ENCODE data around the gene SLC16A11. TPM values are rescaled to one million over a fixed set of nuclear protein-coding genes. Genes with fewer than 3 reads are reported as not detected.

The SLC16A11 gene
- total RNA-seq, 5 donors from 2014 or later (not counting 1 experiment from before 2014, with no cell fraction given) = 1.4 to 2.2 (median 1.8) TPM

- H3K36me3 ChIP-seq (ENCODE audit: control insufficient read depth in 2 of 2, extremely low read depth in 1 of 2, insufficient read depth in 1 of 2, low read length in 1 of 2) = no peaks in the 10 kb centered on the region
- no peaks in the 10 kb centered on the region for H3K9me3 Mint-ChIP-seq
- H3K36me3 Mint-ChIP-seq = no peaks in the 10 kb centered on the region
- H3K27me3 ChIP-seq (replicated peaks in 1 of 2; ENCODE audit: control insufficient read depth in 2 of 2, extremely low read depth in 1 of 2, insufficient read depth in 2 of 2, low read length in 1 of 2) = peaks cover 0 to 18% of the 10 kb centered on the region in 2 experiments
- peak; percentile 75 to 98 (median 91) for DNase-seq
- peak overlapping the region; percentile 19 for H3K27ac ChIP-seq (ENCODE audit: low read length)
- peak overlapping the region; percentile 52 to 66 for H3K27ac Mint-ChIP-seq
- ATAC-seq (replicated peaks in 1 of 4) = peak; percentile 73 to 81 (median 76)
- H3K4me3 ChIP-seq (ENCODE audit: control insufficient read depth in 1 of 2, extremely low read depth in 1 of 2, low read length in 1 of 2) = peak overlapping the region; percentile 16 to 68
- H3K27me3 Mint-ChIP-seq = no peaks in the 10 kb centered on the region
- H3K4me1 ChIP-seq (ENCODE audit: control insufficient read depth in 1 of 2, extremely low read depth in 1 of 2, insufficient read depth in 2 of 2, low read length in 2 of 2) = peaks cover 6 to 30% of the 10 kb centered on the region in 2 experiments
- ChIA-PET CTCF (interaction anchor here in 1 of 2 donors (0.6 to 3.4 kb wide), 5 partner anchors 12 to 113 kb away, joined by 3 to 26 read pairs (median 4); partner anchors contain the start of gene SLC16A13), POLR2A (interaction anchor here in 1 of 2 donors (0.8 kb wide), 1 partner anchor 12 kb away, joined by 5 read pairs; the partner anchor contains the start of gene SLC16A13)
- H3K4me3 Mint-ChIP-seq = peak overlapping the region; percentile 55 to 83 (median 57)
- H3K4me1 Mint-ChIP-seq = peaks cover 31 to 44% (median 42%) of the 10 kb centered on the region in 3 donors
- no peaks in the 10 kb centered on the region for H3K9me3 ChIP-seq
- 38% methylated on average over 35 of the region's 51 CpGs for WGBS (ENCODE audit: insufficient coverage)
Observed at GRCh38 chr17:7023576-7024401, 20.1 kb downstream of the SLC16A11 start.

GRCh38 chr17:7022781-7023571 is 20.9 kb downstream of the SLC16A11 start, which contains the start of gene BCL6B:
BCL6B (plus strand) TSS chr17:7023050; CDS start chr17:7023672, 622 bp downstream.
- Mint-ChIP-seq H3K27ac (peak within 1 kb of the TSS; percentile 52 to 66), H3K4me3 (peak within 1 kb of the TSS; percentile 55 to 83 (median 57)), H3K36me3 (no peaks in the 10 kb centered on the region), H3K4me1 (peaks cover 30 to 42% (median 38%) of the 10 kb centered on the region in 3 donors), H3K9me3 (no peaks in the 10 kb centered on the region), H3K27me3 (no peaks in the 10 kb centered on the region)
- Histone ChIP-seq H3K4me3 (ENCODE audit: control insufficient read depth in 1 of 2, extremely low read depth in 1 of 2, low read length in 1 of 2) (peak within 1 kb of the TSS; percentile 43 to 68), H3K9me3 (no peaks in the 10 kb centered on the region), H3K36me3 (ENCODE audit: control insufficient read depth in 2 of 2, extremely low read depth in 1 of 2, insufficient read depth in 1 of 2, low read length in 1 of 2) (no peaks in the 10 kb centered on the region), H3K27ac (ENCODE audit: low read length) (peak within 1 kb of the TSS; percentile 19), H3K27me3 (replicated peaks in 1 of 2; ENCODE audit: control insufficient read depth in 2 of 2, extremely low read depth in 1 of 2, insufficient read depth in 2 of 2, low read length in 1 of 2) (peaks cover 0 to 18% of the 10 kb centered on the region in 2 experiments), H3K4me1 (ENCODE audit: control insufficient read depth in 1 of 2, extremely low read depth in 1 of 2, insufficient read depth in 2 of 2, low read length in 2 of 2) (peaks cover 6 to 37% of the 10 kb centered on the region in 2 experiments)
- DNase-seq (peak in 3 of 35 experiments; percentile 14 to 28 (median 16)), ATAC-seq (replicated peaks in 1 of 4) (no peak)
- 35% methylated on average over 31 of the region's 47 CpGs for WGBS (ENCODE audit: insufficient coverage)
- POLR2A ChIA-PET = no interaction called here
- CTCF ChIA-PET = interaction anchor here (0.6 to 3.4 kb wide), 5 partner anchors 11 to 112 kb away, joined by 3 to 26 read pairs (median 8); no protein-coding TSS in a partner anchor

- Histone ChIP-seq H3K4me3 (ENCODE audit: control insufficient read depth in 1 of 2, extremely low read depth in 1 of 2, low read length in 1 of 2) (peak overlapping the region; percentile 35 to 43), H3K4me1 (ENCODE audit: control insufficient read depth in 1 of 2, extremely low read depth in 1 of 2, insufficient read depth in 2 of 2, low read length in 2 of 2) (peaks cover 10 to 45% of the 10 kb centered on the region in 2 experiments), H3K36me3 (ENCODE audit: control insufficient read depth in 2 of 2, extremely low read depth in 1 of 2, insufficient read depth in 1 of 2, low read length in 1 of 2) (peaks cover 0 to 4% of the 10 kb centered on the region in 2 donors), H3K27me3 (replicated peaks in 1 of 2; ENCODE audit: control insufficient read depth in 2 of 2, extremely low read depth in 1 of 2, insufficient read depth in 2 of 2, low read length in 1 of 2) (peaks cover 0 to 18% of the 10 kb centered on the region in 2 experiments), H3K27ac (ENCODE audit: low read length) (peak overlapping the region; percentile 19), H3K9me3 (no peaks in the 10 kb centered on the region)
- H3K9me3 Mint-ChIP-seq = no peaks in the 10 kb centered on the region
- peak; percentile 57 to 85 (median 80) for ATAC-seq (replicated peaks in 1 of 4)
- H3K4me3 Mint-ChIP-seq = peak overlapping the region; percentile 21 to 83 (median 49)
- no peaks in the 10 kb centered on the region for H3K36me3 Mint-ChIP-seq
- H3K27ac Mint-ChIP-seq = peak overlapping the region in 1 of 2 donors; percentile 24
- ChIA-PET CTCF (interaction anchor here (0.6 to 3.4 kb wide), 16 partner anchors 8 to 178 kb away, joined by 3 to 26 read pairs (median 4); partner anchors contain the start of gene SLC16A13 (in 1 of the 2)), POLR2A (no interaction called here)
- peak in 34 of 35 experiments; percentile 45 to 88 (median 65) for DNase-seq
- peaks cover 38 to 50% (median 45%) of the 10 kb centered on the region in 3 donors for H3K4me1 Mint-ChIP-seq
- H3K27me3 Mint-ChIP-seq = no peaks in the 10 kb centered on the region
- WGBS (ENCODE audit: insufficient coverage) = under 1% methylated on average over 32 of the region's 53 CpGs
Observed at GRCh38 chr17:7021993-7022778, 21.7 kb downstream of the SLC16A11 start.

GRCh38 chr17:7020894-7021664 is 22.8 kb downstream of the SLC16A11 start:
- ATAC-seq (replicated peaks in 1 of 4) = no peak
- Mint-ChIP-seq H3K4me1 (peaks cover 47 to 61% (median 51%) of the 10 kb centered on the region in 3 donors), H3K4me3 (peak overlapping the region in 1 of 3 donors; percentile 83), H3K36me3 (peaks cover 3% of the 10 kb centered on the region), H3K27ac (no peak overlapping the region), H3K9me3 (no peaks in the 10 kb centered on the region), H3K27me3 (no peaks in the 10 kb centered on the region)
- peaks cover 0 to 12% of the 10 kb centered on the region in 2 donors for H3K36me3 ChIP-seq (ENCODE audit: control insufficient read depth in 2 of 2, extremely low read depth in 1 of 2, insufficient read depth in 1 of 2, low read length in 1 of 2)
- ChIA-PET CTCF (interaction anchor here (0.6 to 3.4 kb wide), 15 partner anchors 9 to 177 kb away, joined by 3 to 26 read pairs (median 5); partner anchors contain the start of gene SLC16A13 (in 1 of the 2)), POLR2A (interaction anchor here in 1 of 2 donors (1.5 kb wide), 1 partner anchor 15 kb away, joined by 6 read pairs; the partner anchor contains the start of gene SLC16A13)
- H3K4me3 ChIP-seq (ENCODE audit: control insufficient read depth in 1 of 2, extremely low read depth in 1 of 2, low read length in 1 of 2) = no peak overlapping the region
- peaks cover 0 to 18% of the 10 kb centered on the region in 2 experiments for H3K27me3 ChIP-seq (replicated peaks in 1 of 2; ENCODE audit: control insufficient read depth in 2 of 2, extremely low read depth in 1 of 2, insufficient read depth in 2 of 2, low read length in 1 of 2)
- DNase-seq = no peak
- H3K4me1 ChIP-seq (ENCODE audit: control insufficient read depth in 1 of 2, extremely low read depth in 1 of 2, insufficient read depth in 2 of 2, low read length in 2 of 2) = peaks cover 10 to 56% of the 10 kb centered on the region in 2 experiments
- H3K9me3 ChIP-seq = no peaks in the 10 kb centered on the region
- 77% methylated on average over 9 of the region's 11 CpGs for WGBS (ENCODE audit: insufficient coverage)
- peak overlapping the region; percentile 19 for H3K27ac ChIP-seq (ENCODE audit: low read length)

- Histone ChIP-seq H3K4me1 (ENCODE audit: control insufficient read depth in 1 of 2, extremely low read depth in 1 of 2, insufficient read depth in 2 of 2, low read length in 2 of 2) (peaks cover 14 to 67% of the 10 kb centered on the region in 2 experiments), H3K4me3 (ENCODE audit: control insufficient read depth in 1 of 2, extremely low read depth in 1 of 2, low read length in 1 of 2) (no peak overlapping the region), H3K9me3 (no peaks in the 10 kb centered on the region), H3K27me3 (replicated peaks in 1 of 2; ENCODE audit: control insufficient read depth in 2 of 2, extremely low read depth in 1 of 2, insufficient read depth in 2 of 2, low read length in 1 of 2) (peaks cover 0 to 18% of the 10 kb centered on the region in 2 experiments), H3K36me3 (ENCODE audit: control insufficient read depth in 2 of 2, extremely low read depth in 1 of 2, insufficient read depth in 1 of 2, low read length in 1 of 2) (peaks cover 0 to 12% of the 10 kb centered on the region in 2 donors), H3K27ac (ENCODE audit: low read length) (no peak overlapping the region)
- peaks cover 58 to 72% (median 62%) of the 10 kb centered on the region in 3 donors for H3K4me1 Mint-ChIP-seq
- POLR2A ChIA-PET = interaction anchor here (0.6 to 1.5 kb wide), 4 partner anchors 14 to 161 kb away, joined by 3 to 6 read pairs (median 4); partner anchors contain the start of gene SLC16A13 (in 1 of the 2)
- no peaks in the 10 kb centered on the region for H3K9me3 Mint-ChIP-seq
- H3K27ac Mint-ChIP-seq = no peak overlapping the region
- H3K4me3 Mint-ChIP-seq = no peak overlapping the region
- ATAC-seq (replicated peaks in 1 of 4) (no peak), DNase-seq (no peak)
- no peaks in the 10 kb centered on the region for H3K27me3 Mint-ChIP-seq
- WGBS (ENCODE audit: insufficient coverage) = 80% methylated on average over 6 of the region's 16 CpGs
- CTCF ChIA-PET = interaction anchor here (0.6 to 3.4 kb wide), 3 partner anchors 15 to 109 kb away, joined by 7 to 26 read pairs (median 9); no protein-coding TSS in a partner anchor
- H3K36me3 Mint-ChIP-seq = peaks cover 3% of the 10 kb centered on the region
Observed at GRCh38 chr17:7019839-7020519, 23.9 kb downstream of the SLC16A11 start.
